Effector memory CD8-positive, alpha-beta T cell (primary cell): Measurements from ENCODE around the gene DDX39B.
A peak's percentile ranks its signal among the peaks of the same experiment; 100 is the strongest.
"Not testable (repeated sequence)": the region's sequence is repeated elsewhere in the genome, so short reads cannot be mapped to it uniquely, and the experiment has no call there.

Source experiments
- ATAC-seq: fragments of 150-1000 bp; cut with Tn5 transposase; replicated peaks from 2 replicates; pipeline ENCODE4 v1.10.0; 2021; ENCODE audit warnings: mild to moderate bottlenecking, moderate library complexity
- DNase-seq, 3 experiments: peaks; one replicate each; pipeline ENCODE4 v3.0.0; 2021
- H3K27ac Mint-ChIP-seq, 2 donors: one replicate each; pipeline ENCODE4 v1.8.0; 2022; ENCODE audit warnings: mild to moderate bottlenecking in 2 of 2, mixed read lengths in 2 of 2, moderate library complexity in 2 of 2
- H3K27me3 Mint-ChIP-seq, 2 donors: one replicate each; pipeline ENCODE4 v1.8.0; 2022; ENCODE audit warnings: mixed read lengths in 2 of 2
- H3K36me3 Mint-ChIP-seq: one replicate; pipeline ENCODE4 v1.8.0; 2022; ENCODE audit warnings: mild to moderate bottlenecking, moderate library complexity, mixed read lengths; ENCODE audit not compliant: insufficient read depth
- H3K4me1 Mint-ChIP-seq, 2 donors: one replicate each; pipeline ENCODE4 v1.8.0; 2022; ENCODE audit warnings: low read depth in 2 of 2, mixed read lengths in 2 of 2
- H3K4me3 Mint-ChIP-seq, 2 donors: one replicate each; pipeline ENCODE4 v1.8.0; 2022; ENCODE audit warnings: mild to moderate bottlenecking in 2 of 2, mixed read lengths in 2 of 2, moderate library complexity in 2 of 2
- H3K9me3 Mint-ChIP-seq, 2 donors: one replicate each; pipeline ENCODE4 v1.8.0; 2022; ENCODE audit warnings: mixed read lengths in 2 of 2

DDX39B gene

DNA sequence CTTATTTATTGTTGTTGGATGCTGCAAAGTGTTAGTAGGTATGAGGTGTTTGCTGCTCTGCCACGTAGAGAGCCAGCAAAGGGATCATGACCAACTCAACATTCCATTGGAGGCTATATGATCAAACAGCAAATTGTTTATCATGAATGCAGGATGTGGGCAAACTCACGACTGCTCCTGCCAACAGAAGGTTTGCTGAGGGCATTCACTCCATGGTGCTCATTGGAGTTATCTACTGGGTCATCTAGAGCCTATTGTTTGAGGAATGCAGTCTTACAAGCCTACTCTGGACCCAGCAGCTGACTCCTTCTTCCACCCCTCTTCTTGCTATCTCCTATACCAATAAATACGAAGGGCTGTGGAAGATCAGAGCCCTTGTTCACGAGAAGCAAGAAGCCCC is 31.8 kb downstream of the DDX39B start:
- Mint-ChIP-seq H3K27me3 (no peaks in the 10 kb centered on the region), H3K4me3 (no peak overlapping the region), H3K4me1 (peaks cover 7 to 9% of the 10 kb centered on the region in 2 donors), H3K27ac (no peak overlapping the region), H3K9me3 (no peaks in the 10 kb centered on the region), H3K36me3 (peaks cover 36% of the 10 kb centered on the region)
- DNase-seq, result no peak
- no peak for ATAC-seq

DNA sequence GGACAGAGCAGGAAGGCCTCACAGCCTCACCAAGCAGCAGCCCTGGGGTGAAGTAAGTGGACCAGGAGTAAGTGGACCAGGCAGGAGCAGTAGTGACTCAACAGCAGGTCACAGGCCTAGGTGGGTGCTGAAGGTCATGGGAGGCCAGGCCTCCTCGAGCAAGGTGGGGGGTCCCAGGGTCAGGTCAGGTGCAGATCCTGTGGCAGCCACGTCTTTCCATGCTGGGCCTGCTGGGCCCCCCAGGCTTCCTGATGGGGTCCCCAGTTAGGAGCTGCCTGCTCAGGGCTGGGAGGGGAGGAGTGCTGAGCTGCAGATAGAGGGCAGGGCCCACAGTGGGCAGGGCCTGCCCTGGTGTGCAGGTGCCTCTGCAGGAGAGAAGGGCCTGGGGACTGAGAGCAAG is 32.8 kb downstream of the DDX39B start:
- ATAC-seq, DNase-seq, H3K4me3 Mint-ChIP-seq, H3K9me3 Mint-ChIP-seq, H3K27me3 Mint-ChIP-seq: not testable (repeated sequence)
- peak overlapping the region in 1 of 2 donors; percentile 89 for H3K27ac Mint-ChIP-seq
- peaks cover 36% of the 10 kb centered on the region for H3K36me3 Mint-ChIP-seq
- H3K4me1 Mint-ChIP-seq, result peaks cover 8 to 16% of the 10 kb centered on the region in 2 donors

DNA sequence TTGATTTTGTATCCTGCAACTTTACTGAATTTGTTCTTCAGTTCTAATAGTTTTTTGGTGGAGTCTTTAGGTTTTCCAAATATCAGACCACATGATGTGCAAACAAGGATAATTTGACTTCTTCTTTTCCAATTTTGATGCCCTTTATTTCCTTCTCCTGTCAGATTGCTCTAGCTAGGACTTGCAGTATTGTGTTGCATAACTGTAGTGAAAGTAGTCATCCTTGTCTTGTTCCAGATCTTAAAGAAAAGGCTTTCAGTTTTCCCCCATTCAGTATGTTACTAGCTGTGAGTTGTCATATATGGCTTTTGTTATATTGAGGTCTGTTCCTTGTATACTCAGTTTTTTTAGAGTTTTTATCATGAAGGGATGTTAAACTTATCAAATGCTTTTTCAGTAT is 39.2 kb downstream of the DDX39B start:
- Mint-ChIP-seq H3K4me3 (no peak overlapping the region), H3K9me3 (no peaks in the 10 kb centered on the region), H3K36me3 (peaks cover 18% of the 10 kb centered on the region), H3K4me1 (peaks cover 41 to 62% of the 10 kb centered on the region in 2 donors), H3K27ac (no peak overlapping the region), H3K27me3 (no peaks in the 10 kb centered on the region)
- ATAC-seq, result no peak
- DNase-seq, result no peak

DNA sequence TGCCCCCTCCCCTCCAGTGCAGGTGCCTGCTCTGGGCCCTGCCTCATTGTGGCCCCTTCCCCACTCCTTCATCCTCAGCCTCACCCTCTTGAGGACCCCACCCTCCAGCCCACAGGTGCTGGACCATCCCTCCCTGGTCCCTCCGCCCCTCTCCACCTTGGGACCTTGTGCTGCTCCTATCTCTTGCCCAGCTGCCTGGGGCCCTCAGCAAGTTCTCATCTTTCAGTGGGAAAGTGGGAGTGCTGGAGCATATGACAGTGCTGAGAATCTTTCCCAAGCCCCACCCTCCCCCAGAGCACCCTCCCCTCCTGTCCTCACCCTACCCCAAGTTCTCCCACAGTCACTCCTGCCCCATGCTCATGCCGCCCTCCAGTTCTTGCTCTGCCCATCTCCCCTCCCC is 42.2 kb downstream of the DDX39B start:
- peak overlapping the region in 1 of 2 donors; percentile 84 for H3K27ac Mint-ChIP-seq
- H3K4me1 Mint-ChIP-seq, result peaks cover 55 to 73% of the 10 kb centered on the region in 2 donors
- H3K4me3 Mint-ChIP-seq, result peak overlapping the region; percentile 87 to 89
- H3K36me3 Mint-ChIP-seq, result peaks cover 24% of the 10 kb centered on the region
- not testable (repeated sequence) for H3K9me3 Mint-ChIP-seq, H3K27me3 Mint-ChIP-seq, DNase-seq, ATAC-seq

DNA sequence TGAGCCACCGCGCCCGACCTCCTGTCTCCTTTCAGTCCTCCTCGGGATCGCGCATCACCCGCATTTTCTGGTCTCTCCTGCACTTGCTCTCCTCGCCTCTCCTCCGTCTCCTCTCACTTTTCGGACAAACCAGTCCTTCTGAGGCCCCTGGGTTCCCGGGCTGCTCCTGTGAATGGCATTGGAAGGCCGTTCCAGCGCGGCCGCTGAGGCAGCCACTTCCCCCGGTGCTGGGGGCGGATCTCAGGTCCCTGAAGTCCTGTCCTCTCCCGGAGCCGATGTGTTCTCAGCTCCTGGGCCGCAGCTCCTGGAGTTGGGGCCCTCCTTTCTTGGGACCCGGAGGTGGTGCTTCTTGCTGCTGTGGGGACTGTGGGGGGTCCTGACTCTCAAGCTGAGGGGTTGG is 43.1 kb downstream of the DDX39B start:
- ATAC-seq (no peak), DNase-seq (no peak)
- H3K27ac Mint-ChIP-seq, result peak overlapping the region; percentile 84 to 96
- H3K4me3 Mint-ChIP-seq, result peak overlapping the region; percentile 87 to 89
- H3K36me3 Mint-ChIP-seq, result peaks cover 29% of the 10 kb centered on the region
- H3K27me3 Mint-ChIP-seq, result no peaks in the 10 kb centered on the region
- H3K4me1 Mint-ChIP-seq, result peaks cover 56 to 70% of the 10 kb centered on the region in 2 donors
- no peaks in the 10 kb centered on the region for H3K9me3 Mint-ChIP-seq

DNA sequence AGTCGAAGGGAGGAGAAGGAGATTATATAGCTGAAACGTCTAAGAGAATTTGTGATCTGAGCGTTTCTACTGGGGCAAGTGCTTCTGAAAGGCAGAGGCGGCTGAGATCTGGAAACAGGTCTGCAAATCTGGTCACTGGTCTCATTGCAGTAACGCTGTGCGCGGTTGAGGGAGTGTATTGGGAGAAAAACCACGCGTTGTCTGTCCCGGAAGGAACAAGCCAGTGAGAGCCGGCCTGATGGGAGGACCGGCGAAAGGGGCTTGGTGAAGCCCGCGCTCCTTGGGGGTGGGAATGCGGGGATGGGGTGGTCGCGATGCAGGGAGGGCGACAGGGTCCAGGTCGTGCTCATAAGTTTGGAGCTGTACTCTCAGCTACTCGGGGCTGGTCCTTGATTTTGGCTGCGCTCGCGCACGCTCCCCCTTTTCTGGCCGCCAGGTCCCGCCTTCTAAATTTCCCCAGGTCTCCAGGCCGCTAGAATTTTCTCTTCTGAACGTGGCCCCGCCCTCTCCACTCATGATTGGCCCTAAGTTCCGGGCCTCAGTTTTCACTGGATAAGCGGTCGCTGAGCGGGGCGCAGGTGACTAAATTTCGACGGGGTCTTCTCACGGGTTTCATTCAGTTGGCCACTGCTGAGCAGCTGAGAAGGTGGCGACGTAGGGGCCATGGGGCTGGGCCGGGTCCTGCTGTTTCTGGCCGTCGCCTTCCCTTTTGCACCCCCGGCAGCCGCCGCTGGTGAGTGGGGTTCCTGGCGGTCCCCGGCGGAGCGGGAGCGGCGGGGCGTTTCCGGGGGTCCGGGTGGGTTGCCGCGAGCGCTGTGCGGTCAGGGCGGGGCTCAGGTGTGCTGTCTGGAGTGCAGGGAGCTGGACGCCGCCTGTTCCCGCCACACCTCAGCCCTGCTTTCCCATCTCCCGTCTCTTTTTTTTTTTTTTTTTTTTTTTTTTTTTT is 44.0 kb downstream of the DDX39B start, which contains the start of gene MICB:
Gene MICB, plus strand, starts transcription at position 615 of the 946 bp plus-strand sequence. Its CDS starts 49 bp downstream, at position 664.
- peak within 1 kb of the TSS; percentile 84 to 96 for H3K27ac Mint-ChIP-seq
- peaks cover 29% of the 10 kb centered on the region for H3K36me3 Mint-ChIP-seq
- H3K9me3 Mint-ChIP-seq, result no peaks in the 10 kb centered on the region
- H3K4me3 Mint-ChIP-seq, result peak within 1 kb of the TSS; percentile 87 to 89
- DNase-seq, result peak; percentile 77 to 81 (median 77)
- ATAC-seq, result peak; percentile 71
- no peaks in the 10 kb centered on the region for H3K27me3 Mint-ChIP-seq
- H3K4me1 Mint-ChIP-seq, result peaks cover 57 to 66% of the 10 kb centered on the region in 2 donors

DNA sequence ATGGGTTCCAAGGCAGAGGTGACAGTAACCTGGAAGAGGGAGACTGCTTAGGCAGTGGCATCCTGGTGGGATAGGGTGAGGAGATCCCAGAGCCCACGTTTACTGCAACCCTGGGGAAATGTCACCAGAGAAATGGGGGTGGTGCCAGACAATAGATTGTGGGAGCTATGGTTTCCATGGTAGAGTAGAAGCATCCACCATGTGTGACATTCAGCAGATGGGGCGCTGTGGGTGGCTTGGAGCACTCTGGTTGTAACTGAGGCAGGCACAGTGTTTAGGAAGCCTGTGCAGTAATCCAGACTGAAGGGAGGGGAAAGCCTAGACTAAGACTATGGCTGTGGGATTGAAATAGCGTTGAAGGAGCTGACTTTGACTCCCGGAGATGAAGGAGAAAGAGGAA is 45.0 kb downstream of the DDX39B start:
- H3K9me3 Mint-ChIP-seq, H3K27me3 Mint-ChIP-seq: not testable (repeated sequence)
- DNase-seq (peak in 1 of 3 experiments; percentile 15), ATAC-seq (peak; percentile 13)
- peaks cover 53 to 65% of the 10 kb centered on the region in 2 donors for H3K4me1 Mint-ChIP-seq
- peaks cover 29% of the 10 kb centered on the region for H3K36me3 Mint-ChIP-seq
- peak overlapping the region; percentile 87 to 89 for H3K4me3 Mint-ChIP-seq
- peak overlapping the region; percentile 83 to 84 for H3K27ac Mint-ChIP-seq

DNA sequence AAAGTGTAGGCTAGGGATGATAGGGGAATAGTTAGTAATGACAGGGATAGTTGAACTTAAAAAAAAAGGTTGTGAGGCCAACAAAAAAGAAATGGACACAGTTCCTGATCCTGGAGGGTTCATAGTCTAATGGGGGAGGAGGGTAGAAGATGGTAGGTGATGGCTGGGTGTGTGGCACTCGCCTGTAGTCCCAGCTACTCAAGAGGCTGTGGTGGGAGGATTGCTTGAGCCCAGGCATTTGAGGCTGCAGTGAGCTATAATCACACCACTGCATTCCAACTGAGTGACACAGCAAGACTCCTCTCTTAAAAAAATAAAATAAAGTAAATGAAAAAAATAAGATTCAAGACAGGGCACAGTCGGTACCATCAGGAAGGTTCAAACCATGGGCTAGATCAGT is 46.2 kb downstream of the DDX39B start:
- peak overlapping the region; percentile 87 to 89 for H3K4me3 Mint-ChIP-seq
- H3K27me3 Mint-ChIP-seq, result no peaks in the 10 kb centered on the region
- ATAC-seq (no peak), DNase-seq (no peak)
- H3K27ac Mint-ChIP-seq, result peak overlapping the region; percentile 83 to 97
- no peaks in the 10 kb centered on the region for H3K9me3 Mint-ChIP-seq
- H3K36me3 Mint-ChIP-seq, result peaks cover 31% of the 10 kb centered on the region
- H3K4me1 Mint-ChIP-seq, result peaks cover 45 to 56% of the 10 kb centered on the region in 2 donors

DNA sequence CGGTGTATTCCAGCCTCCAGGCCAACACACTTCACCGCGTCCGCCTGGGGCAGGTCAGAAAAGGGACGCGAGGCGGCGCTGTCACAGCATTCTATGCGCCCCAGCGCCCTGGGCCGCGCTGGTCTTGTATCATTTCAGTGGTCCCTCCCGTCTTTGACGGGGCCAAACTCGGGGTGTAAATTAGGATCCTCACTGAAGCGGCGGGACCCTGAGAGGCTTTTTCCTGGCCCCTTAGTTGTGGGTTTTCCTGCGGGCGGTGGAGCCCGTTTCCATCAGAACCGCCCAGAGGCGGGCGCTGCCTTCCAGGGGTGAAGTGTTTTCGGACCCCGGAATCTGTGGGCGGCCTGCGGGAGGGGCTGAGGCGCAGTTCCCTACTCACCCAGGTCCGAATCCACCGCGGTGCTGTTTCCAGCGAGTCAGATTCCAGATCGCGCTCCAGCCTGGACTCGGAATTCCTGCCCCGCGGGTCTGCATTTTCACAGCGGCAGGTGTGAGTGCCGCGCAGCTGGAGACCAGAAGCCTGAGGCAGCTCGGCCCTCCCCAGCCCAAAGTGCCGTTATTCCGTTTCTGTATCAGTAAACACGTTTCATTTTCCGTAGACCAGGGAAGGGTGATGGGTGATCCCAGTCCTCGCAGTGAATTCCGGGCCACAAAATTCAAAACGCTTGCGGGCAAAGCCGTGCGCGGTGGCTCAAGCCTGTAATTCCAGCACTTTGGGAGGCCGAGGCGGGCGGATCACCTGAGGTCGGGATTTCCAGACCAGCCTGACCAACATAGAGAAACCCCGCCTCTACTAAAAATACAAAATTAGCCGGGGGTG is 47.7 kb downstream of the DDX39B start:
- ATAC-seq, result peak; percentile 49
- Mint-ChIP-seq H3K36me3 (peaks cover 35% of the 10 kb centered on the region), H3K4me1 (peaks cover 38 to 52% of the 10 kb centered on the region in 2 donors), H3K27ac (peak overlapping the region; percentile 83 to 97), H3K27me3 (no peaks in the 10 kb centered on the region), H3K9me3 (no peaks in the 10 kb centered on the region), H3K4me3 (peak overlapping the region; percentile 87 to 89)
- peak; percentile 71 to 79 (median 74) for DNase-seq

DNA sequence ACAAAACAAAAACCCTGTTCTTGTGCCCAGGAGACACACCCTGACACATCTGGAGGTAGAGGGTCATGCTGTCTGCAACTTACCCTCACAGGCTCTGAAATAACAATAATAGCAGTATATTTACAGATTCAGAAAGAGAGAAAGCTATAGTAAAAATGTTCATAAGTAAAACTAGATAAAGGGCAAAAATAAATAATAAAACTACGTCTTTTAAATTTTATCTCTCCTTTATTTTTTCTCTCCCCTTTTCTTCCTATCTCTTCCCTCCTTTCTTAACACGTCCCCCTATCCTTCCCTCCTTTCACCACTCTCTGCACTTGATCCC is 48.3 kb downstream of the DDX39B start:
- not testable (repeated sequence) for DNase-seq, H3K27me3 Mint-ChIP-seq, H3K9me3 Mint-ChIP-seq, ATAC-seq
- H3K4me3 Mint-ChIP-seq, result peak overlapping the region; percentile 87 to 89
- peak overlapping the region; percentile 83 to 97 for H3K27ac Mint-ChIP-seq
- H3K36me3 Mint-ChIP-seq, result peaks cover 35% of the 10 kb centered on the region
- H3K4me1 Mint-ChIP-seq, result peaks cover 33 to 47% of the 10 kb centered on the region in 2 donors

DNA sequence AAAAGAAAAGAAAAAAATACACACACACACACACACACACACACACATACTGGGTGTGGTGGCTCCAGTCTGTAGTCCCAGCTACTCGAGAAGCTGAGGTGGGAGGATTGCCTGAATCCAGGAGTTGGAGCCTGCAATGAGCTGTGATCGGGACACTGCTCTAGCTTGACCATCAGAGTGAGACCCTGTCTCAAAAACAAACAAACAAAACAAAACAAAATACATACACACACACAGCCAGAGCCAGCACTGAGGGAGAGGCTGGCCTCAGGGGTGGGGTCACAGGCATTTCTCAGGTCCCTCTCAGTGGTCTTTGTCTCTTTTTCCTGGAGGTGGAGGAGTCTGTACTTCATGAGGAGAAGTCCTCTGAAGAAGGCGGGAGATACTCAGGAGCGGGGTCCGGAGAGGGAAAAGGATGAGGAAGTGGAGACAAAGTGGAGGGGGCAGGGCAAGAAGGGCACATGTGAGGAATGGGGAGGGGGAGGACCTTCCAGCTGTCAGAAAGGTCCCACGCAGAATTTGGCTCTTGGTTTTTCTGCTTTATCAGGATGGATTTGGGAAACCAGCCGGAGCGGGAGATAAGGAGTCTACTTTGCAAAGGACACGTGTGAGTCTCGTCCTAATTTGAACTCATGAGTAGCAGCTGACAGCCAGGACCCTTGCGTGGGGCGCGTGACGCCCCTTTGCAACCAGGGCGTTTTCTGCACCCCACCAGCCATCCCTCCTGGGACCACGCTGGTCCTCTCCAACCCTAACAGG is 51.5 kb downstream of the DDX39B start:
- H3K27ac Mint-ChIP-seq, result peak overlapping the region in 1 of 2 donors; percentile 51
- no peaks in the 10 kb centered on the region for H3K27me3 Mint-ChIP-seq
- H3K4me1 Mint-ChIP-seq, result peaks cover 17 to 26% of the 10 kb centered on the region in 2 donors
- H3K9me3 Mint-ChIP-seq, result no peaks in the 10 kb centered on the region
- DNase-seq (no peak), ATAC-seq (no peak)
- H3K4me3 Mint-ChIP-seq, result no peak overlapping the region
- peaks cover 16% of the 10 kb centered on the region for H3K36me3 Mint-ChIP-seq

DNA sequence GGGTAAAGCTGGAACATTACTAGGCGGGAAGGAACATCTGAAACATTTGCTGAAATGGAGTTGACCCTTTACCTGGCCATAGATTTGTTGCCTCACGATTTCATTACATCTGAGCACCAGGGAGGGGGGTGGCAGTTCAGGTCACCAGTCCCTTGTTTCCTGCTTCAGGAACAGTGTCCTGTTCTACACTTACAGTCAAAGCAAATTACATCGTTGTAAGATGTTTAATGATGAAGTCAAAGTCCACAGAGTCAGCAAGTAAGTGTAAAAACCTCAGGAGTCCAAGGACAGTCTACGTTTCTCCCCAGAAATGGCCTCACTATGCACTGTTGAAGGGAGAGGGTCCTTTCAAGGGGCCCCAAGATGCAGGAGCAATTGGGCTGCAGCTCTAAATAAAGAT is 52.7 kb downstream of the DDX39B start:
- Mint-ChIP-seq H3K27me3 (no peaks in the 10 kb centered on the region), H3K4me3 (no peak overlapping the region), H3K4me1 (peaks cover 12 to 28% of the 10 kb centered on the region in 2 donors), H3K9me3 (no peaks in the 10 kb centered on the region), H3K27ac (no peak overlapping the region), H3K36me3 (peaks cover 7% of the 10 kb centered on the region)
- no peak for ATAC-seq
- DNase-seq, result no peak

DNA sequence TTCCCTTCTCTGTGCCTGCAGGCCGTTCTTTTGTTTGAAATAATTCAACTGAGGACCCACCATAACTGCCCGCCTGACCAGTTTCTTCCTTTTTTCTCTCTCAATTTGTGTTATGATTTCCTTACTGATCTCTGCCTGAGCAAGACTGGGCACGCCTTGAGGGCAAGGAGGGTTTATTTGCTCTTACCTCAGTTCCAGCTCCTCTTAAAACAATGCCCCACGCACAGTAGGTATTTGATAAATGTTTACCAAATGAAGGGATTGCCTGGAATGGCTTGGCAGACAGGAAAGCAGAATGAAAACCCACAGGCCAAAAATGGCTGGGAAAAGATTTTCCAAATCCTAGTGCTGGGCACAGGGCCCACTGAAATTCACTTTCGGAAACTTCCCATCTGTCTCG is 54.1 kb downstream of the DDX39B start:
- not testable (repeated sequence) for H3K27me3 Mint-ChIP-seq, DNase-seq, H3K4me3 Mint-ChIP-seq, H3K27ac Mint-ChIP-seq, H3K36me3 Mint-ChIP-seq, H3K9me3 Mint-ChIP-seq, ATAC-seq
- H3K4me1 Mint-ChIP-seq, result peaks cover 10 to 21% of the 10 kb centered on the region in 2 donors
